ENCODE data around the gene USP32. TPM values are rescaled to one million over a fixed set of nuclear protein-coding genes. Genes with fewer than 3 reads are reported as not detected.

The USP32 gene
- total RNA-seq, 1 experiment from 2014 or later = 103 TPM

DNA sequence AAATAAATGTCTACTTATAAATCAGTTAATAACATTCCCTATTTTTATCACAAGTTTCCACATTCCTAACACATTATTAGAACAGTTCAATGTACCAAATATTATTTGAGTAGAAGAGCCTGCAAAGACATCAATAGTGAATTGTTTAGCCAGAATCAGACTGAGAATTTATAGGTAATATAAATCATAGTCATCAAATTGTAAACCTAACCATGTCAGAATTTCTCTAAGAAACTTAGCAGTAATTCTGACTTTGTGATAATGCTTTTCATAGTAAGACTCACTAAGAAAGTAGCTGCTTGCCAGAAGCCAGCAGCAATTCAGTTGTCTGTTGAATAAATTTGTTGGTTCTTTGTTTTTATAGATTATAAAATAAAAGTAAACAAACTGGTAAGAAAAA lies 111.3 kb downstream of the USP32 start:
- no peak for ATAC-seq

More for the DNA sequence above, 111.3 kb downstream of the USP32 start:
- Mint-ChIP-seq H3K4me3 (no peak overlapping the region), H3K27me3 (ENCODE audit: low read depth) (no peaks in the 10 kb centered on the region), H3K9me3 (no peaks in the 10 kb centered on the region), H3K36me3 (no peaks in the 10 kb centered on the region), H3K27ac (no peak overlapping the region), H3K4me1 (no peaks in the 10 kb centered on the region)
- no peak for DNase-seq (ENCODE audit: low spot score)
- ChIA-PET CTCF (no interaction called here), POLR2A (no interaction called here)
- TF ChIP-seq CREB1 (CRISPR knock-in tag; IDR thresholded peaks at IDR 0.05) (no peak), IRF2 (CRISPR knock-in tag; IDR thresholded peaks at IDR 0.05; ENCODE audit: borderline replicate concordance, low read depth) (no peak), ZNF317 (CRISPR knock-in tag; IDR thresholded peaks at IDR 0.05; ENCODE audit: borderline replicate concordance, low read depth) (no peak), ZNF416 (CRISPR knock-in tag; IDR thresholded peaks at IDR 0.05) (no peak), NR3C1 (CRISPR knock-in tag; conservative IDR thresholded peaks at IDR 0.05; ENCODE audit: low read depth) (no peak), TEAD4 (CRISPR knock-in tag; IDR thresholded peaks at IDR 0.05) (no peak), KAT7 (CRISPR knock-in tag; IDR thresholded peaks at IDR 0.05; ENCODE audit: borderline replicate concordance) (no peak), SP1 (CRISPR knock-in tag; conservative IDR thresholded peaks at IDR 0.05) (no peak), MYBL2 (CRISPR knock-in tag; IDR thresholded peaks at IDR 0.05) (no peak), TP53 (CRISPR knock-in tag; IDR thresholded peaks at IDR 0.05) (no peak), NR1H2 (CRISPR knock-in tag; IDR thresholded peaks at IDR 0.05) (no peak)
- TF ChIP-seq, protein P1, sequence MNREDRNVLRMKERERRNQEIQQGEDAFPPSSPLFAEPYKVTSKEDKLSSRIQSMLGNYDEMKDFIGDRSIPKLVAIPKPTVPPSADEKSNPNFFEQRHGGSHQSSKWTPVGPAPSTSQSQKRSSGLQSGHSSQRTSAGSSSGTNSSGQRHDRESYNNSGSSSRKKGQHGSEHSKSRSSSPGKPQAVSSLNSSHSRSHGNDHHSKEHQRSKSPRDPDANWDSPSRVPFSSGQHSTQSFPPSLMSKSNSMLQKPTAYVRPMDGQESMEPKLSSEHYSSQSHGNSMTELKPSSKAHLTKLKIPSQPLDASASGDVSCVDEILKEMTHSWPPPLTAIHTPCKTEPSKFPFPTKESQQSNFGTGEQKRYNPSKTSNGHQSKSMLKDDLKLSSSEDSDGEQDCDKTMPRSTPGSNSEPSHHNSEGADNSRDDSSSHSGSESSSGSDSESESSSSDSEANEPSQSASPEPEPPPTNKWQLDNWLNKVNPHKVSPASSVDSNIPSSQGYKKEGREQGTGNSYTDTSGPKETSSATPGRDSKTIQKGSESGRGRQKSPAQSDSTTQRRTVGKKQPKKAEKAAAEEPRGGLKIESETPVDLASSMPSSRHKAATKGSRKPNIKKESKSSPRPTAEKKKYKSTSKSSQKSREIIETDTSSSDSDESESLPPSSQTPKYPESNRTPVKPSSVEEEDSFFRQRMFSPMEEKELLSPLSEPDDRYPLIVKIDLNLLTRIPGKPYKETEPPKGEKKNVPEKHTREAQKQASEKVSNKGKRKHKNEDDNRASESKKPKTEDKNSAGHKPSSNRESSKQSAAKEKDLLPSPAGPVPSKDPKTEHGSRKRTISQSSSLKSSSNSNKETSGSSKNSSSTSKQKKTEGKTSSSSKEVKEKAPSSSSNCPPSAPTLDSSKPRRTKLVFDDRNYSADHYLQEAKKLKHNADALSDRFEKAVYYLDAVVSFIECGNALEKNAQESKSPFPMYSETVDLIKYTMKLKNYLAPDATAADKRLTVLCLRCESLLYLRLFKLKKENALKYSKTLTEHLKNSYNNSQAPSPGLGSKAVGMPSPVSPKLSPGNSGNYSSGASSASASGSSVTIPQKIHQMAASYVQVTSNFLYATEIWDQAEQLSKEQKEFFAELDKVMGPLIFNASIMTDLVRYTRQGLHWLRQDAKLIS (CRISPR knock-in tag; IDR thresholded peaks at IDR 0.05; ENCODE audit: borderline replicate concordance) = no peak
- TF ChIP-seq, protein P2, sequence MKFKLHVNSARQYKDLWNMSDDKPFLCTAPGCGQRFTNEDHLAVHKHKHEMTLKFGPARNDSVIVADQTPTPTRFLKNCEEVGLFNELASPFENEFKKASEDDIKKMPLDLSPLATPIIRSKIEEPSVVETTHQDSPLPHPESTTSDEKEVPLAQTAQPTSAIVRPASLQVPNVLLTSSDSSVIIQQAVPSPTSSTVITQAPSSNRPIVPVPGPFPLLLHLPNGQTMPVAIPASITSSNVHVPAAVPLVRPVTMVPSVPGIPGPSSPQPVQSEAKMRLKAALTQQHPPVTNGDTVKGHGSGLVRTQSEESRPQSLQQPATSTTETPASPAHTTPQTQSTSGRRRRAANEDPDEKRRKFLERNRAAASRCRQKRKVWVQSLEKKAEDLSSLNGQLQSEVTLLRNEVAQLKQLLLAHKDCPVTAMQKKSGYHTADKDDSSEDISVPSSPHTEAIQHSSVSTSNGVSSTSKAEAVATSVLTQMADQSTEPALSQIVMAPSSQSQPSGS (CRISPR knock-in tag; IDR thresholded peaks at IDR 0.05; ENCODE audit: borderline replicate concordance, low read depth) = no peak
- TF ChIP-seq, protein P3, sequence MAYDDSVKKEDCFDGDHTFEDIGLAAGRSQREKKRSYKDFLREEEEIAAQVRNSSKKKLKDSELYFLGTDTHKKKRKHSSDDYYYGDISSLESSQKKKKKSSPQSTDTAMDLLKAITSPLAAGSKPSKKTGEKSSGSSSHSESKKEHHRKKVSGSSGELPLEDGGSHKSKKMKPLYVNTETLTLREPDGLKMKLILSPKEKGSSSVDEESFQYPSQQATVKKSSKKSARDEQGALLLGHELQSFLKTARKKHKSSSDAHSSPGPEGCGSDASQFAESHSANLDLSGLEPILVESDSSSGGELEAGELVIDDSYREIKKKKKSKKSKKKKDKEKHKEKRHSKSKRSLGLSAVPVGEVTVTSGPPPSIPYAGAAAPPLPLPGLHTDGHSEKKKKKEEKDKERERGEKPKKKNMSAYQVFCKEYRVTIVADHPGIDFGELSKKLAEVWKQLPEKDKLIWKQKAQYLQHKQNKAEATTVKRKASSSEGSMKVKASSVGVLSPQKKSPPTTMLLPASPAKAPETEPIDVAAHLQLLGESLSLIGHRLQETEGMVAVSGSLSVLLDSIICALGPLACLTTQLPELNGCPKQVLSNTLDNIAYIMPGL (CRISPR knock-in tag; IDR thresholded peaks at IDR 0.05) = no peak
- TF ChIP-seq, protein P4, sequence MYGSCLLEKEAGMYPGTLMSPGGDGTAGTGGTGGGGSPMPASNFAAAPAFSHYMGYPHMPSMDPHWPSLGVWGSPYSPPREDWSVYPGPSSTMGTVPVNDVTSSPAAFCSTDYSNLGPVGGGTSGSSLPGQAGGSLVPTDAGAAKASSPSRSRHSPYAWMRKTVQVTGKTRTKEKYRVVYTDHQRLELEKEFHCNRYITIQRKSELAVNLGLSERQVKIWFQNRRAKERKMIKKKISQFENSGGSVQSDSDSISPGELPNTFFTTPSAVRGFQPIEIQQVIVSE (CRISPR knock-in tag; IDR thresholded peaks at IDR 0.05; ENCODE audit: borderline replicate concordance) = no peak
- TF ChIP-seq, protein P5, sequence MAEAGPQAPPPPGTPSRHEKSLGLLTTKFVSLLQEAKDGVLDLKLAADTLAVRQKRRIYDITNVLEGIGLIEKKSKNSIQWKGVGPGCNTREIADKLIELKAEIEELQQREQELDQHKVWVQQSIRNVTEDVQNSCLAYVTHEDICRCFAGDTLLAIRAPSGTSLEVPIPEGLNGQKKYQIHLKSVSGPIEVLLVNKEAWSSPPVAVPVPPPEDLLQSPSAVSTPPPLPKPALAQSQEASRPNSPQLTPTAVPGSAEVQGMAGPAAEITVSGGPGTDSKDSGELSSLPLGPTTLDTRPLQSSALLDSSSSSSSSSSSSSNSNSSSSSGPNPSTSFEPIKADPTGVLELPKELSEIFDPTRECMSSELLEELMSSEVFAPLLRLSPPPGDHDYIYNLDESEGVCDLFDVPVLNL (CRISPR knock-in tag; IDR thresholded peaks at IDR 0.05; ENCODE audit: borderline replicate concordance, low read depth) = no peak
- TF ChIP-seq, protein P6, sequence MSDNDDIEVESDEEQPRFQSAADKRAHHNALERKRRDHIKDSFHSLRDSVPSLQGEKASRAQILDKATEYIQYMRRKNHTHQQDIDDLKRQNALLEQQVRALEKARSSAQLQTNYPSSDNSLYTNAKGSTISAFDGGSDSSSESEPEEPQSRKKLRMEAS (CRISPR knock-in tag; IDR thresholded peaks at IDR 0.05) = no peak
- TF ChIP-seq, protein P7, sequence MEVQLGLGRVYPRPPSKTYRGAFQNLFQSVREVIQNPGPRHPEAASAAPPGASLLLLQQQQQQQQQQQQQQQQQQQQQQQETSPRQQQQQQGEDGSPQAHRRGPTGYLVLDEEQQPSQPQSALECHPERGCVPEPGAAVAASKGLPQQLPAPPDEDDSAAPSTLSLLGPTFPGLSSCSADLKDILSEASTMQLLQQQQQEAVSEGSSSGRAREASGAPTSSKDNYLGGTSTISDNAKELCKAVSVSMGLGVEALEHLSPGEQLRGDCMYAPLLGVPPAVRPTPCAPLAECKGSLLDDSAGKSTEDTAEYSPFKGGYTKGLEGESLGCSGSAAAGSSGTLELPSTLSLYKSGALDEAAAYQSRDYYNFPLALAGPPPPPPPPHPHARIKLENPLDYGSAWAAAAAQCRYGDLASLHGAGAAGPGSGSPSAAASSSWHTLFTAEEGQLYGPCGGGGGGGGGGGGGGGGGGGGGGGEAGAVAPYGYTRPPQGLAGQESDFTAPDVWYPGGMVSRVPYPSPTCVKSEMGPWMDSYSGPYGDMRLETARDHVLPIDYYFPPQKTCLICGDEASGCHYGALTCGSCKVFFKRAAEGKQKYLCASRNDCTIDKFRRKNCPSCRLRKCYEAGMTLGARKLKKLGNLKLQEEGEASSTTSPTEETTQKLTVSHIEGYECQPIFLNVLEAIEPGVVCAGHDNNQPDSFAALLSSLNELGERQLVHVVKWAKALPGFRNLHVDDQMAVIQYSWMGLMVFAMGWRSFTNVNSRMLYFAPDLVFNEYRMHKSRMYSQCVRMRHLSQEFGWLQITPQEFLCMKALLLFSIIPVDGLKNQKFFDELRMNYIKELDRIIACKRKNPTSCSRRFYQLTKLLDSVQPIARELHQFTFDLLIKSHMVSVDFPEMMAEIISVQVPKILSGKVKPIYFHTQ (CRISPR knock-in tag; IDR thresholded peaks at IDR 0.05) = no peak
- TF ChIP-seq, protein P8, sequence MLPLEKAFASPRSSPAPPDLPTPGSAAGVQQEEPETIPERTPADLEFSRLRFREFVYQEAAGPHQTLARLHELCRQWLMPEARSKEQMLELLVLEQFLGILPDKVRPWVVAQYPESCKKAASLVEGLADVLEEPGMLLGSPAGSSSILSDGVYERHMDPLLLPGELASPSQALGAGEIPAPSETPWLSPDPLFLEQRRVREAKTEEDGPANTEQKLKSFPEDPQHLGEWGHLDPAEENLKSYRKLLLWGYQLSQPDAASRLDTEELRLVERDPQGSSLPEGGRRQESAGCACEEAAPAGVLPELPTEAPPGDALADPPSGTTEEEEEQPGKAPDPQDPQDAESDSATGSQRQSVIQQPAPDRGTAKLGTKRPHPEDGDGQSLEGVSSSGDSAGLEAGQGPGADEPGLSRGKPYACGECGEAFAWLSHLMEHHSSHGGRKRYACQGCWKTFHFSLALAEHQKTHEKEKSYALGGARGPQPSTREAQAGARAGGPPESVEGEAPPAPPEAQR (CRISPR knock-in tag; IDR thresholded peaks at IDR 0.05) = no peak

Data from WTC11 (cell line).